ENCODE data around the gene SLC25A52.

DNA sequence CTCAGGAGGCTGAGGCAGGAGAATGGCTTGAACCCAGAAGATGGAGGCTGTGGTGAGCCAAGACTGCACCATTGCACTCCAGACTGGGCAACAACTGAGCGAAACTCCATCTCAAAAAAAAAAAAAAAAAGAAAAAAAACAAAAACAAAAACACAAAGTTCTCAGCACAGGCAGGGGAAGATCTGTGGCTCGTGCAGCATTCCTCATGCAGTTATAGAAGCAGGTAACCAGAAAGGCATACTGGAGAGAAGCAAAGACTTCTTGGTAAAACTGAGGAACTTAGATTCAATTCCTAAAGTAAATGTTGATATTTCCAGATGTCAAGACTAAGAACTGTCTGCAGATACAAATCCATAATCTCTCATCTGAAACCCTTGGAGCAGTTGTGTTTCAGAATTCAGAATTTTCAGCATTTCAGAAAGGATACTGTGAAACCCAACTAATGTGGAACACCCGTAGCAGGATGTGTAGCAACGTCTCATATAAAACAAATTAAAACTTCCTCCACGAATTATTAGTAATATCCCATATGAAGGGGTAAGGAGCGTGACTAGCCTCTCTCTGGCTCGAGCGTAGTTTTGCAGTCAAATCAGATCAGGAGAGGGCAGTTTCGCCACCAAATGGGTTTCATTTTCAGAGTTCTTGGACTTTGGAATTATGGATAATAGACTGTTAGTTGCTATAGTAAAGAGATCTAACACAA lies 13.2 kb upstream of the SLC25A52 start:
- TF ChIP-seq, protein P1, sequence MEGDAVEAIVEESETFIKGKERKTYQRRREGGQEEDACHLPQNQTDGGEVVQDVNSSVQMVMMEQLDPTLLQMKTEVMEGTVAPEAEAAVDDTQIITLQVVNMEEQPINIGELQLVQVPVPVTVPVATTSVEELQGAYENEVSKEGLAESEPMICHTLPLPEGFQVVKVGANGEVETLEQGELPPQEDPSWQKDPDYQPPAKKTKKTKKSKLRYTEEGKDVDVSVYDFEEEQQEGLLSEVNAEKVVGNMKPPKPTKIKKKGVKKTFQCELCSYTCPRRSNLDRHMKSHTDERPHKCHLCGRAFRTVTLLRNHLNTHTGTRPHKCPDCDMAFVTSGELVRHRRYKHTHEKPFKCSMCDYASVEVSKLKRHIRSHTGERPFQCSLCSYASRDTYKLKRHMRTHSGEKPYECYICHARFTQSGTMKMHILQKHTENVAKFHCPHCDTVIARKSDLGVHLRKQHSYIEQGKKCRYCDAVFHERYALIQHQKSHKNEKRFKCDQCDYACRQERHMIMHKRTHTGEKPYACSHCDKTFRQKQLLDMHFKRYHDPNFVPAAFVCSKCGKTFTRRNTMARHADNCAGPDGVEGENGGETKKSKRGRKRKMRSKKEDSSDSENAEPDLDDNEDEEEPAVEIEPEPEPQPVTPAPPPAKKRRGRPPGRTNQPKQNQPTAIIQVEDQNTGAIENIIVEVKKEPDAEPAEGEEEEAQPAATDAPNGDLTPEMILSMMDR (IDR thresholded peaks at IDR 0.05; ENCODE audit: insufficient read depth, low read depth, low read length): no peak
- TF ChIP-seq EZH2 (IDR thresholded peaks at IDR 0.05; ENCODE audit: insufficient read depth, low read length): no peak
